HK-2 (cell line): Measurements from ENCODE around the gene JTB.
A peak's percentile ranks its signal among the peaks of the same experiment; 100 is the strongest.

Source experiments
- DNase-seq: peaks from one replicate; pipeline ENCODE4 v3.0.0-alpha.2; 2018; ENCODE audit not compliant: unreplicated experiment

The JTB gene

GRCh38 chr1:153954826-153955225, 22.6 kb downstream of the JTB start:
- DNase-seq = no peak

DNA sequence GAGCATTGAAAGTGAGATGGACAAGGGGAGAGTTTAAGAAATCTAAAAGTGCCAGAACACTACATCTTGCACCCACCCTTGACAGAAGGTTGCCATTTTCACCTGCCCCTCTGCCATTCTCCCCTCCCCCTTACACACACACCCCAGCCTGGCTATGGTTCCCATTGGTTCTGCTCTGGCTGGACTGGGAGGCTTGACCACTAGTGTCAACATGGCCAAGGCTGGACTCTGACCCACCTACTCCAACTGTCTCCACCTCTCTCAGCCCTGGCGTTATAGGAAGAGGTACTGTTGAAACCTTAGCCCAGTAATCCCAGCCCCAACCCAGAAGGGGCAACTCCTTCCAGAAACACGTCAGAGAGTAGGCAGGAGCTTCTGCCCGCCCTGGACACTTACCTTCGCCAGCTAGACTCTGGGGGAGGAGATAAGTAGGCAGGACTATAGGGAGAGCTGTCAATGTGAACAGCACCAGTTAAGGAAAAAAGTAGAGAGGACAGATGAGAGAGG, 23.6 kb downstream of the JTB start:
- DNase-seq = no peak

GRCh38 chr1:153951801-153952200, 25.7 kb downstream of the JTB start:
- no peak for DNase-seq

GRCh38 chr1:153951183-153951582, 26.3 kb downstream of the JTB start:
- no peak for DNase-seq

DNA sequence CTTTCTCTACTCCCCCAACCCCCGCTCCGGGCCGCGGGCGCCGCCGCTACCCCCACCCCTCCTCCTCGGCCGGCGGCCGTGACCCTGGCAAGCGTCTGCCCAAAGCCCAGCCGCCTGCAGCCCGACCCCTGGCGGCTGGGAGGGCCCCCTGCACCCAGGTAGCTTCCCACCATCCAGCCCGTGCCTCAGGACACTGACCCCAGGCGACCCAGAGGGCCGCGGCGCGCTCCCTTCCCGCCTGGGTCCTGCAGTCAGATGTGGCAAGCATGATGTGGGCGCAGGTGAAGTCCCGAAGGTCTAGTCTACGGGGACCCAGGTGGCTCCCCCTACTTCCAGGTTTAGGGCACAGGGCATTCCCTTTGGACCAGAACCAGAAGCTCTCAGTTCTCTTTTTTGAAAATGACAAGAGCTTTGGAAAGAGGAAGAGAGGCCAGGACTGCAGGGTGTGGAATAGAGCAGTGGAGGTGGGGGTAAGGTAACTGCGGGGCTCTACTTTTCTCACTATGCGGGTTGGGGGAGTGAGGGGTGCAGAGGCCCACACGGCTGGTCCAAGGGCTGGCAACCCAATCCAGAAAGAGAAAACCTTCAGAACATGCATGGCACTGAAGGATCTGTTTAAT, 30.7 kb downstream of the JTB start, which contains the start of gene DENND4B:
TSS of gene DENND4B (minus strand) at position 97 of the 620 bp plus-strand sequence. CDS start 2,344 bp downstream, outside the sequence.
- DNase-seq = peak; percentile 81

- peak; percentile 78 for DNase-seq
Measured at GRCh38 chr1:153945795-153946621, 31.5 kb downstream of the JTB start.

- DNase-seq = no peak
Measured at GRCh38 chr1:153945131-153945794, 32.2 kb downstream of the JTB start.

GRCh38 chr1:153944827-153945117, 32.7 kb downstream of the JTB start:
- DNase-seq = no peak

GRCh38 chr1:153944005-153944826, 33.3 kb downstream of the JTB start:
- DNase-seq = no peak

- DNase-seq = no peak
Measured at GRCh38 chr1:153942766-153943549, 34.5 kb downstream of the JTB start.

DNA sequence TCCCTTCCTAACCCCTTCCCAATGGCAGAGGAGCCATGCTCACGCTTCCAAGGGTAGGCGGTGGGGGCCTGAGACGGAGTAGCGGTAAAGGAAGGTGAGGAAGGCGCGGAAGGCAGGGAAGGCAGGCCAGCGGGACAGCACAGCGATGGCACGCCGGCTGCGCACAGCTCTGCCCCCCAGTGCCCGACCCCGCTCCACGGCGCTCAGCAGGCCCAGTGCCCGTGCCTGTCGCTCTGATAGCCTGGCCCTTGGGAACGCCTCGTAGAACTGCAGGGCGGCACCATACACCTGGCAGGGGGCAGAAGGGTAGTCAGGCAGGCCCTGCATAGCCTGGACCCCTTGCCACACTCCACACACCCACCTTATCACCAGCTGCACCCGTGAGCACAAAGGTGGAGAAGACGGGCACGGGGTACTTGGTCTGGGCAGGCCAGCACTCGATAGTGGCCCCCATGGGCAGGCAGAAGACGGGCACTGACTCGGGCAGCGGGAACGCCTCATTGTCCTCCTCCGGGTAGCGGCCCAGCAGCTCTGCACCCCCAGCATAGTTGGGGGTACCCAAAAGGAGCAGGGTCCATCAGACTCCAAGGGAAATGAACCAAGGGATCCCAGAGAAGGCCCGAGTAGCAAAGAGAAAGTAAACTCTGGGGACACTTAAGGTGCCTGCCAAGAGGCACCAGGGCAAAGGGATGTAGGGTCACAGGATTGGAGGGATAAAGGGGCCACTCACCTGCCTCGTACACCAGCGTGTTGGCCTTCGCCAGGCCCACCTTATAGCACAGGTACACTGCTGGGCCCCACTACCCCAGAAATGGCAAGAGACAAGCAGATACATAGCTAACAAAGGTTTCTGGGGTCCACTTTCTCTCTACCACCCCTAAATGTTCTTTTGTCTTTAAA, 35.4 kb downstream of the JTB start:
- DNase-seq = no peak

GRCh38 chr1:153940756-153941155, 36.7 kb downstream of the JTB start:
- no peak for DNase-seq

GRCh38 chr1:153939476-153939875, 38.0 kb downstream of the JTB start:
- no peak for DNase-seq

DNA sequence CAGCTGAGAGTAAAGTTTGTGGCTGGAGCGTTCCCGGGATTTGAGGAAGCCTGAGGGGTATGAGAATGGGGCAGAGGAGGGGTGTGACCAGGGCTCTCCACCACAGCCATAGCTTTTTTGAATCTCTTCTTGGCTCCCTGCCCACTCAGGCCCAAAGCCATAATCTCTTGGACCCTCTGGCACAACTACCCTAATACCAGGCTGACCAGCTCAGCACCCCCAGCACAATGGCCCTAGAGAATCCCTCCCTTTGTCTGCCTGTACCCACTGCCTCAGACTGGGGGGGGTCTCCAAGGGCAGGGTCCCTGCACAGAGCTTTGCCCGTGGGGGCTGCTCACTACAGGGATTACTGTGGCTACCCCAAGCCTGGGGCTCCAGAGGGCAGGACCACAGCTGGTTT, 38.5 kb downstream of the JTB start:
- no peak for DNase-seq

- no peak for DNase-seq
Measured at GRCh38 chr1:153937331-153937730, 40.1 kb downstream of the JTB start.

DNA sequence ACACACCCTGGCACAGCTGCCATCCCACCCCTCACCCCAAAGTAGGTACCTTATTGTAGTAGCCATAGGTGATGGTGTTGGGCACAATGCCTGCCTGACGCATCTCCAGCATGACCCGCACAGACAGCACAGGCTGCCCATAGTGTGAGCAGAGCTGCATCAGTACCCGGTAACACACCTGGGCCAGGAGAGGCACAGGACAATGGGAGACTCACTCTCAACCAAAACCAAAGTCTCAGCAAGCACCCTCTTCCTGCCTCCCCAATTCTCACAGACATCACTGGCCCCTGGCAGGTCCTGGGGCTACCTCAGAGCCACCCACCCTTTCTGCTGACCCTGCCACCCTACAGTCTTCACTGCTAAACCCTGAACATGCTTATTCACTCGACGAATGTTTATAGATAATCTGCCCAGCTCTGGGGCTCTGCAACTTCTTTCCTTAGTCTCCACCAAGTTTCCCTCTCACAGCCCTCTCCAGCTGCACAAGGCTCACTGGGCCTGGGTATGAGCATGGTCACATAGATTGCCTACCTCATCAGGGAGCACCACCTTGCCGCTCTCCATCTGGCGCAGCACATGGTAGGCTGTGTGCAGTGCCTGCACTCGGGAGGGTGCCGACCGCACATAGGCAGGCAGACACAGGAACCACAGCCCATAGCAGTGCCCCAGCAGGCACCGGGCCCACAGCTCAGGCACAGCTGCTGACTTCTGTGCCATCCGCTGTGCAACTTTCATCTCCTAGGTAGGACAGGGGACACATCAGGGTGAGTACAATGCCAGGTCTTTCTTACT, 41.3 kb downstream of the JTB start:
- DNase-seq = no peak

DNA sequence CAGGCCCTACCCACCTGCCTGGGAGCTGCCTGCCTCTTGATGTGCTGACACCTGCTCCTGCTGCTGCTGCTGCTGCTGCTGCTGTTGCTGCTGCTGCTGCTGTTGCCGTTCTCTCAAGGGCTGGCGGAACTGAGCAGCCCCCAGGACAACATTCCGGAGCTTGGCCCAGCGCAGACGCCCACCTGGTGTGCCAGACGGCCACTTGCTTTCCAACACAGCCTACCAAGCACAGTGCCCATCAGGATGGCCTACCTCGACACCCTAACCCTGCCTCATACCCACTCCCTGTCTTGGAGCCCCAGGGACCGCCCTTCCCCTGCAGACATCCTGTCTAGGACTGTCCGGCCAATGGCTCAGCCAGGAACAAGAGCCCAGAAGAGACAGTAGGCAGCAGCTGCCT, 42.7 kb downstream of the JTB start:
- DNase-seq = no peak

GRCh38 chr1:153933955-153934354, 43.5 kb downstream of the JTB start:
- DNase-seq = no peak

DNA sequence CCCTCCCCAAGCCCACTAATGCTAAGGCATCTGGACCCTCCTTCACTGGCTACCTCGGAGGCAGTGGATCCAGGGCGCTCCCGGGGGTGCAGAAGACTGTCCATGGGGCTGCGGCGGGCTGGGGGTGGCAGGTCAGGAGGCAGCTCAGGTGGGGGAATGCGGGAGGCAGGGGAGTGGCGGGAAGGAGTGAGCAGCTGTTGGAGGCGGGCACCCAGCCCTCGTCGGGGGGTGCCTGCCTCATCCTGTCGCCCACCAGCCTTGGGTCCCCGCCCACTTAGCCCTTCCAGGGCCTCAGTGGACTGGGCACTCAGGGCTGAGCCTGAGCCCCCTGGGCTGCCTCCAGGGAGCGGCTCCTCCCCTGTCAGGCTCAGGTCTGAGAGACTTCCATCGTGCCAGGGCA, 44.0 kb downstream of the JTB start:
- no peak for DNase-seq
